G401.6 (cell line): Measurements from ENCODE around the gene TCEANC.
A peak's percentile ranks its signal among the peaks of the same experiment; 100 is the strongest.
"Not testable (repeated sequence)": the region's sequence is repeated elsewhere in the genome, so short reads cannot be mapped to it uniquely, and the experiment has no call there.

Experiments
- FAIRE-seq: peaks from 2 replicates; lab custom pipeline; 2012; peaks lifted over from hg19 to GRCh38; lab: Jason Lieb, UNC

Gene TCEANC

DNA sequence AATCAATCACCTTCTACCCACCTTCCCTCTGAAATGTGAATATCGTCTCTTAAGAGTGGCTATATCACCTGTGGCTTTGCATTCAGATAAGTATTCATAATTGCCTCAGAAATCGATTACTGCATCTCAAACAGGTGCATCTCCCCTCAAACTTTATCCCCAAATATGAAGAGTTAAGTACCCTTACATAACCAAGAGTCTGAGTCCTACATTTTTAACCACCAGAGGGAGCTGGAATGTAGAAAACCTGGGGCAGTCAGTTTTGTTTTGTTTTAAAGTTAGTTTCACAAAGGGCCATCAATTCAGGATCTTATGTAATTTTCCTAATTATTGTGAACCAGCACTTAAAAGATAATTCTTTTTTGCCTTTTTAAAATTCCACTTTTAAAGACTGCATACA is 5.7 kb downstream of the TCEANC start:
- FAIRE-seq = peak; percentile 97

GRCh38 chrX:13659063-13659462 is 6.1 kb downstream of the TCEANC start:
- FAIRE-seq = no peak

- no peak for FAIRE-seq
Observed at GRCh38 chrX:13661735-13662288, 8.9 kb downstream of the TCEANC start.

- FAIRE-seq = no peak
Observed at GRCh38 chrX:13662355-13662791, 9.4 kb downstream of the TCEANC start.

GRCh38 chrX:13664020-13664419 is 11.1 kb downstream of the TCEANC start:
- no peak for FAIRE-seq

- FAIRE-seq = no peak
Observed at GRCh38 chrX:13666836-13667235, 13.9 kb downstream of the TCEANC start.

- FAIRE-seq = no peak
Observed at GRCh38 chrX:13667919-13668318, 15.0 kb downstream of the TCEANC start.

GRCh38 chrX:13669246-13669737 is 16.4 kb downstream of the TCEANC start:
- no peak for FAIRE-seq

DNA sequence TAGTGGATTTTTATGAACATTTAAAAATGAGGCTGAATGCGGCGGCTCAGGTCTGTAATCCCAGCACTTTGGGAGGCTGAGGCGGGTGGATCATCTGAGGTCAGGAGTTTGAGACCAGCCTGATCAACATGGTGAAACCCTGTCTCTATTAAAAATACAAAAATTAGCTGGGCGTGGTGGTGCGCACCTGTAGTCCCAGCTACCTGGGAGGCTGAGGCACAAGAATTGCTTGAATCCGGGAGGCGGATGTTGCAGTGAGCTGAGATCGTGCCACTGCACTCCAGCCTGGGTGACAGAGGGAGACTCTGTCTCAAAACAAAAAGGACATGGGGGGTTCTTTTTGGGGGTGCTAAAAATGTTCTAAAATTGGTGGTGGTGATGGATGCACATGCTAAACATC is 16.8 kb downstream of the TCEANC start:
- not testable (repeated sequence) for FAIRE-seq

DNA sequence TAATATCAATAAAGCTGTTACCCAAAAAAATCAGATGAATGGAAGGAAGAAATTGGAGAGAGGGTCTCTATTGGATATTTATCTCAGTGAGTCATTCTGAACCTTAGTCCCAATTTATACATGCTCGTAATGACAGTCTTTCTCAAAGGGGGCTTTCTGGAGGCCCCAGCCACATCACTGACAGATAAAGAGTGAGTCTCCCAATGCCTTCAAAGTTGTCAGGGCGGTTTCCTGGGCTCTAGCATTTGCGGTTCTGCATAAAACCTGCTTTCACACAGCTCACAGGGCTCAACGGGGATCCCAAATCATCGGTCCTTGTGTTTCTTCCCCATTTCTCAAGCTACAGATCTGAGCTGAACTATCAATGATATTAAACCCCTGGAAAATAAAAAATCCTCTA is 17.3 kb downstream of the TCEANC start:
- no peak for FAIRE-seq

GRCh38 chrX:13673016-13673415 is 20.1 kb downstream of the TCEANC start:
- no peak for FAIRE-seq

GRCh38 chrX:13676885-13677284 is 23.9 kb downstream of the TCEANC start:
- no peak for FAIRE-seq

GRCh38 chrX:13679700-13680099 is 26.8 kb downstream of the TCEANC start:
- not testable (repeated sequence) for FAIRE-seq

DNA sequence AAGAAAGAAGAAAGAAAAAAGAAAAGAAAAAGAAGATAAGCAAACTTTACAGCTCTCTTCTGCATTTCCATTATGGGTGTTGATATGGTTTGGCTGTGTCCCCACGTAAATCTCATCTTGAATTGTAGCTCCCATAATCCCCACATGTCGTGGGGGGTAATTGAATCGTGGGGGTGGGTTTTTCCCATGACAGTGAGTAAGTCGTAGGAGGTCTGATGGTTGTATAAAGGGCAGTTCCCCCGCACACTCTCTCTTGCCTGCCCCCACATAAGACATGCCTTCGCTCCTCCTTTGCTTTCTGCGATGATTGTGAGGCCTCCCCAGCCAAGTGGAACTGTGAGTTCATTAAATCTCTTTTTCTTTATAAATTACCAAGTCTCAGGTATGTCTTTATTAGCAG is 28.7 kb downstream of the TCEANC start:
- no peak for FAIRE-seq

DNA sequence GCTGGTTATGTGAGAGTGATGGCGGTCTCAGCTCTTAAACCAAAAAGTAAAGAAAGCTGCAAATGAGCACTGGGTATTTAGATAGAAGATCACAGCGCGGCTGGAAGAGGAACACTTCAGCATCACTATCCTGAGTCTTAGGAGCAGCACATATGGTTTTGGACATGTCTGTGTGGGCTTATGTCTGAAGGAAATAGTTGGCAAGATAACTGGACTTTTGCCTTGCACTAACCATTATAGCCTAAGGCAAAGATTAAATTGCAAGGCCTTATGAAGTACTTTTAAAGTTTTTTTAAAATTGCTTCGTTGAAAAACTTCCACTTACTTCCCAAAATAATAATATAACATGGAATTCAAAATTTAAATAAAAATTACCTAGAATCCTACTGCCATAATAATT is 31.4 kb downstream of the TCEANC start:
- no peak for FAIRE-seq

- no peak for FAIRE-seq
Observed at GRCh38 chrX:13685126-13685763, 32.3 kb downstream of the TCEANC start.

- no peak for FAIRE-seq
Observed at GRCh38 chrX:13687203-13687602, 34.3 kb downstream of the TCEANC start.

GRCh38 chrX:13688384-13688957 is 35.5 kb downstream of the TCEANC start:
- FAIRE-seq = no peak

GRCh38 chrX:13688958-13689740 is 36.2 kb downstream of the TCEANC start, which contains the start of gene RAB9A:
TSS of gene RAB9A (plus strand) at chrX:13689128. CDS start at chrX:13708747, 19,619 bp downstream.
- peak; percentile 58 for FAIRE-seq

GRCh38 chrX:13689741-13690211 is 36.8 kb downstream of the TCEANC start:
- FAIRE-seq = no peak

DNA sequence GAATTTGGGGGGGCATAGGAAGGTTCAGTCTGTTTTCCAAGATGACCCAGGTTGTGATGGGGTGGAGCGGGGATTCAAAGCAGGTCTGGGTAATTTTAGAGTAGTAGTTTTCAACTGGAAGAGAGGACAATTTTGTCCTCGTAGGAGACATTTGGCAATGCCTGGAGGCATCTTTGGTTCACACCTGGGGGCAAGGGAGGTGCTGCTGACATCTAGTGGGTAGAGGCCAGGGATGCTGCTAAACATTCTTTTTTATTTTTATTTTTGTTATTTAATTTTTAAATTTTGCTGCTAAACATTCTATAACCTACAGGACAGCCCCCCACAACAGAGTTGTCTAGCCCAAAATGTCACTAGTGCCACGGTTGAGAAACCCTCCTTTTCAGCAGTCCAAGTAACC is 37.9 kb downstream of the TCEANC start:
- FAIRE-seq = no peak

- no peak for FAIRE-seq
Observed at GRCh38 chrX:13691841-13692371, 39.0 kb downstream of the TCEANC start.
